Neural cell (in vitro differentiated cells): ENCODE measurements around the gene LCORL. TPM values are rescaled to one million over a fixed set of nuclear protein-coding genes. Genes with fewer than 3 reads are reported as not detected.

Source experiments
- H2AFZ ChIP-seq: fragments of 200-600, 300-800 bp; sonication (generic), shearing (Covaris generic); 2 replicates; pipeline ENCODE4 v1.6.0; 2014; ENCODE audit warnings: low read depth, mild to moderate bottlenecking, antibody characterized with exemption, low read length, moderate library complexity
- H3F3A ChIP-seq: fragments of 200-600 bp; shearing (Covaris generic); 2 replicates; pipeline ENCODE4 v1.6.1; 2016; ENCODE audit warnings: mild to moderate bottlenecking, moderate library complexity, mixed read lengths, antibody characterized with exemption, low read length; ENCODE audit not compliant: insufficient read depth, poor library complexity, severe bottlenecking
- H3K27ac ChIP-seq: fragments of 200-600, 300-800 bp; sonication (generic), shearing (Covaris generic); 2 replicates; pipeline ENCODE4 v1.5.1; 2014; ENCODE audit warnings: mild to moderate bottlenecking, low read length, moderate library complexity
- H3K27me3 ChIP-seq: fragments of 300-800, 200-600 bp; sonication (generic), shearing (Covaris generic); 2 replicates; pipeline ENCODE4 v1.6.0; 2014; ENCODE audit warnings: mild to moderate bottlenecking, low read depth, low read length, moderate library complexity; ENCODE audit not compliant: insufficient read depth
- H3K36me3 ChIP-seq: fragments of 300-800, 200-600 bp; sonication (generic), shearing (Covaris generic); 2 replicates; pipeline ENCODE4 v1.5.1; 2014; ENCODE audit warnings: mild to moderate bottlenecking, antibody characterized with exemption, low read length, moderate library complexity; ENCODE audit not compliant: insufficient read depth
- H3K4me2 ChIP-seq: fragments of 300-800, 200-600 bp; sonication (generic), shearing (Covaris generic); 2 replicates; pipeline ENCODE4 v1.6.0; 2014; ENCODE audit warnings: mild to moderate bottlenecking, low read length
- H3K4me3 ChIP-seq: fragments of 300-800, 200-600 bp; sonication (generic), shearing (Covaris generic); 2 replicates; pipeline ENCODE4 v1.5.1; 2014; ENCODE audit warnings: mild to moderate bottlenecking, low read length, moderate library complexity
- H3K79me2 ChIP-seq: fragments of 200-600 bp; shearing (Covaris generic); replicated peaks from 2 replicates; pipeline ENCODE4 v1.6.0; 2014; ENCODE audit warnings: mild to moderate bottlenecking, low read length, moderate library complexity; ENCODE audit not compliant: insufficient read depth
- H3K9ac ChIP-seq: fragments of 300-800, 200-600 bp; sonication (generic), shearing (Covaris generic); 2 replicates; pipeline ENCODE4 v1.6.1; 2016; ENCODE audit warnings: mild to moderate bottlenecking, low read length, mixed read lengths
- H3K9me2 ChIP-seq: fragments of 200-600 bp; shearing (Covaris generic); 2 replicates; pipeline ENCODE4 v1.6.1; 2016; ENCODE audit warnings: mild to moderate bottlenecking, low read length, mixed read lengths; ENCODE audit not compliant: insufficient read depth
- H3K9me3 ChIP-seq: fragments of 200-600, 300-800 bp; sonication (generic), shearing (Covaris generic); 2 replicates; pipeline ENCODE4 v1.6.1; 2016; ENCODE audit warnings: mild to moderate bottlenecking, mixed run types, low read length, moderate library complexity, mixed read lengths
- H4K20me1 ChIP-seq: fragments of 200-600 bp; shearing (Covaris generic); 2 replicates; pipeline ENCODE4 v1.6.1; 2016; ENCODE audit warnings: mild to moderate bottlenecking, mixed run types; ENCODE audit not compliant: insufficient read depth
- EP300 ChIP-seq: fragments of 450-650 bp; conservative IDR thresholded peaks from 2 replicates; pipeline ENCODE4 v1.6.1; 2014; ENCODE audit warnings: antibody characterized with exemption, mild to moderate bottlenecking, moderate library complexity; ENCODE audit not compliant: poor library complexity, severe bottlenecking
- EZH2 ChIP-seq: fragments of 200-600, 300-800 bp; shearing (Covaris generic), sonication (generic); IDR thresholded peaks from 2 replicates; pipeline ENCODE4 v1.6.1; 2014; ENCODE audit warnings: antibody characterized with exemption, low read length, borderline replicate concordance, mild to moderate bottlenecking; ENCODE audit not compliant: insufficient read depth, poor library complexity, severe bottlenecking
- MXI1 ChIP-seq: fragments of 450-650 bp; conservative IDR thresholded peaks from 2 replicates; pipeline ENCODE4 v1.6.1; 2014; ENCODE audit warnings: antibody characterized with exemption, mild to moderate bottlenecking; ENCODE audit not compliant: poor library complexity, severe bottlenecking
- POLR2AphosphoS5 ChIP-seq: IDR thresholded peaks from 2 replicates; pipeline ENCODE4 v1.6.1; 2012
- RAD21 ChIP-seq: fragments of 450-650 bp; conservative IDR thresholded peaks from 2 replicates; pipeline ENCODE4 v1.6.1; 2014; ENCODE audit warnings: antibody characterized with exemption, mild to moderate bottlenecking, moderate library complexity
- REST ChIP-seq: IDR thresholded peaks from 2 replicates; pipeline ENCODE4 v1.6.1; 2012; ENCODE audit warnings: borderline replicate concordance
- SMC3 ChIP-seq: fragments of 450-650 bp; conservative IDR thresholded peaks from 2 replicates; pipeline ENCODE4 v1.6.1; 2014; ENCODE audit warnings: antibody characterized with exemption, mild to moderate bottlenecking, moderate library complexity; ENCODE audit not compliant: poor library complexity
- TAF1 ChIP-seq: IDR thresholded peaks from 2 replicates; pipeline ENCODE4 v1.6.1; 2012; ENCODE audit warnings: low read depth
- polyA plus RNA-seq: library from polyadenylated mRNA; depleted of rRNA; stranded (reverse); fragments of >200 nt; gene quantifications from 2 replicates; pipeline ENCODE4 v1.2.3, GENCODE V29; 2014
- TF ChIP-seq, protein P1 (sequence below): fragments of 450-650 bp; IDR thresholded peaks from 2 replicates; pipeline ENCODE4 v1.5.1; 2014; ENCODE audit warnings: antibody characterized with exemption, mild to moderate bottlenecking, moderate library complexity; ENCODE audit not compliant: poor library complexity, severe bottlenecking

Gene LCORL
- polyA plus RNA-seq, 1 donor from 2014 or later: 49.0 TPM

GRCh38 chr4:17995165-17995564 is 26.4 kb downstream of the LCORL start:
- H3K9me3 ChIP-seq: no peaks in the 10 kb centered on the region
- H2AFZ ChIP-seq: no peak overlapping the region
- peaks cover 76% of the 10 kb centered on the region for H3K79me2 ChIP-seq
- no peak overlapping the region for H3K4me3 ChIP-seq
- TF ChIP-seq POLR2AphosphoS5: no peak
- no peak for TF ChIP-seq MXI1
- H3K27me3 ChIP-seq: no peaks in the 10 kb centered on the region
- H3K27ac ChIP-seq: no peak overlapping the region
- no peaks in the 10 kb centered on the region for H3K9me2 ChIP-seq
- no peak overlapping the region for H3K9ac ChIP-seq
- no peaks in the 10 kb centered on the region for H4K20me1 ChIP-seq
- no peaks in the 10 kb centered on the region for H3K36me3 ChIP-seq
- no peak overlapping the region for H3K4me2 ChIP-seq
- no peaks in the 10 kb centered on the region for H3F3A ChIP-seq

DNA sequence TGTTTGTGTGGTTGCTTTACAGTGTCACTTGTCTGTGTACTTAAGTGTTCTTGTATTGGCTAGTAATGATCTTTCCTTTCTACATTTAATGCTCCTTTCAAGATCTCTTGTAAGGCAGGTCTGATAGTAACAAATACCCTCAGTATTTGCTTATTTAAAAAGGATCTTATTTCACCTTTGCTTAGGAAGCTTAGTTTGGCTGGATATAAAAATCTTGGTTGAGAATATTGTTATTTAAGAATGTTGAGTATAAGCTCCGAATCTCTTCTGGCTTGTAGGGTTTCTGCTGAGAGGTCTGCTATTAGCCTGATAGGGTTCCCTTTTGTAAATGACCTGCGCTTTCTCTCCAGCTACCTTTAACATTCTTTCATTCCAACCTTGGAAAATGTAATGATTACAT is 35.7 kb downstream of the LCORL start:
- Histone ChIP-seq H3K4me3 (no peak overlapping the region), H3K4me2 (no peak overlapping the region), H3K27ac (no peak overlapping the region), H3F3A (no peaks in the 10 kb centered on the region), H3K9me2 (no peaks in the 10 kb centered on the region), H3K36me3 (no peaks in the 10 kb centered on the region), H3K9me3 (peaks cover 15% of the 10 kb centered on the region), H3K27me3 (no peaks in the 10 kb centered on the region), H2AFZ (no peak overlapping the region), H4K20me1 (no peaks in the 10 kb centered on the region), H3K9ac (no peak overlapping the region), H3K79me2 (peaks cover 37% of the 10 kb centered on the region)
- no peak for TF ChIP-seq SMC3
- no peak for TF ChIP-seq POLR2AphosphoS5
- TF ChIP-seq REST: no peak
- TF ChIP-seq EP300: no peak
- no peak for TF ChIP-seq MXI1
- no peak for TF ChIP-seq RAD21
- no peak for TF ChIP-seq EZH2
- TF ChIP-seq, protein P1, sequence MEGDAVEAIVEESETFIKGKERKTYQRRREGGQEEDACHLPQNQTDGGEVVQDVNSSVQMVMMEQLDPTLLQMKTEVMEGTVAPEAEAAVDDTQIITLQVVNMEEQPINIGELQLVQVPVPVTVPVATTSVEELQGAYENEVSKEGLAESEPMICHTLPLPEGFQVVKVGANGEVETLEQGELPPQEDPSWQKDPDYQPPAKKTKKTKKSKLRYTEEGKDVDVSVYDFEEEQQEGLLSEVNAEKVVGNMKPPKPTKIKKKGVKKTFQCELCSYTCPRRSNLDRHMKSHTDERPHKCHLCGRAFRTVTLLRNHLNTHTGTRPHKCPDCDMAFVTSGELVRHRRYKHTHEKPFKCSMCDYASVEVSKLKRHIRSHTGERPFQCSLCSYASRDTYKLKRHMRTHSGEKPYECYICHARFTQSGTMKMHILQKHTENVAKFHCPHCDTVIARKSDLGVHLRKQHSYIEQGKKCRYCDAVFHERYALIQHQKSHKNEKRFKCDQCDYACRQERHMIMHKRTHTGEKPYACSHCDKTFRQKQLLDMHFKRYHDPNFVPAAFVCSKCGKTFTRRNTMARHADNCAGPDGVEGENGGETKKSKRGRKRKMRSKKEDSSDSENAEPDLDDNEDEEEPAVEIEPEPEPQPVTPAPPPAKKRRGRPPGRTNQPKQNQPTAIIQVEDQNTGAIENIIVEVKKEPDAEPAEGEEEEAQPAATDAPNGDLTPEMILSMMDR: no peak
- no peak for TF ChIP-seq TAF1

GRCh38 chr4:17981063-17981462 is 40.5 kb downstream of the LCORL start:
- Histone ChIP-seq H3K36me3 (no peaks in the 10 kb centered on the region), H3F3A (no peaks in the 10 kb centered on the region), H3K9me3 (peaks cover 12% of the 10 kb centered on the region), H3K27me3 (no peaks in the 10 kb centered on the region), H2AFZ (no peak overlapping the region), H3K4me3 (no peak overlapping the region), H3K9me2 (no peaks in the 10 kb centered on the region), H3K27ac (no peak overlapping the region), H3K4me2 (no peak overlapping the region), H4K20me1 (no peaks in the 10 kb centered on the region), H3K9ac (no peak overlapping the region), H3K79me2 (peaks cover 26% of the 10 kb centered on the region)
- TF ChIP-seq SMC3: no peak
- no peak for TF ChIP-seq MXI1
- TF ChIP-seq POLR2AphosphoS5: no peak
- TF ChIP-seq REST: no peak
- no peak for TF ChIP-seq EP300
- no peak for TF ChIP-seq EZH2
- TF ChIP-seq TAF1: no peak
- TF ChIP-seq RAD21: no peak
- TF ChIP-seq, protein P1: no peak
